Ammon's horn (tissue), 1 donor: ENCODE data around the gene TFDP1.
"Not testable (repeated sequence)": the region's sequence is repeated elsewhere in the genome, so short reads cannot be mapped to it uniquely, and the experiment has no call there.

ENCODE experiments used
- DNase-seq: peaks from one replicate; pipeline ENCODE4 v3.0.0-alpha.2; 2016; ENCODE audit warnings: low spot score

The TFDP1 gene

GRCh38 chr13:113618455-113618854 is 33.9 kb downstream of the TFDP1 start:
- DNase-seq, result no peak

GRCh38 chr13:113620036-113620796 is 35.7 kb downstream of the TFDP1 start:
- no peak for DNase-seq

DNA sequence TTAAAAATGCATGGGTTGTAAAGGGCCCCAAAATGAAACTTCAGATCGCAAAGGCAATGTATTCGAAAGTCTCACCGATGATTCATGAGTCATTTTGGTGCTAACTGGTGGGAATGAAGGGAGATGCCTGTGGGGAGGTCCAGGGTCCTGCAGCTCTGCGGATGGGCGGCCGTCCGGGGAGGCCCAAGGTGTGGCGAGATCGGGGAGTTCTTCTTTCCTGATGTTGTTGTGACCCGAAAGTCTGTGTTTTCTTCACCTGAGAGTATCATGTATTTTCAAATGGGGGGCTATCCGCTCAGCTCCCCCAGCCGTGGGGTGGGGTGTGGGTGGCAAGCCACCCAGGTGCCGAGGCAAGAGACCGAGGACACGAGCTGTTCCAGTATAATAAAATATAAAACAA is 36.5 kb downstream of the TFDP1 start:
- DNase-seq, result no peak

GRCh38 chr13:113621498-113621897 is 36.9 kb downstream of the TFDP1 start:
- DNase-seq, result not testable (repeated sequence)

- not testable (repeated sequence) for DNase-seq
These were observed 37.5 kb downstream of the TFDP1 start for GRCh38 chr13:113621986-113622550.

DNA sequence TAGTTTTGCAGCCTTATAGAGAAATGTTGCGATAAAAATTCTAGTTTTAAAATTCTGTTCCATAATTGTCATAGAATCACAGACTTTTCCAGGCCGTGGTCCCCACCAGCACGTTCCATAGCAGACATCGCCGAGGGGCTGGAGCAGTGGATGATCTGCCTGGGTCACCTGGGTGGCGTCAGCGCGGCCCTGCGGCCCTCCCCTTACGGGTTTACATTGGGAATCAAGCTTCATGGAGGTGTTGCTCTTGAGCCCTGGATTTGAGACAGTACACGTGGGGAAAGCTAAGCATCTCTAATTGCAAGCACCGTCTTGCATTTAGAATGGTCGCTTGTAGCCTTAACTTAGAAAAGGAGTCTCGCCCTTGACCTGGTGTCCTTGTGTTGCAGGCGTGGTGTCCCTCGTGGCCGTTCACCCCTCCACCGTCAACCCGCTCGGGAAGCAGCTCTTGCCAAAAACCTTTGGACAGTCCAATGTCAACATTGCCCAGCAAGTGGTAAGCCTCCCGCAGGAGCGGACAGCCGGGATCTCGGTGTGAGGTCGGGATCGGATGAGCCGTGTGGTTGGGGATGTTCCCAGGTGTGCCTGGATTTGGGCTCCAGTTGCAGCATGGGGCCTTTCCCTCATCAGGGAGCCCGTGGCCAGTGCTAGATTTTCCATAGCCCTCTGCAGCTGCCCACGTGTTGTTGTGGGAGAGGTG is 38.4 kb downstream of the TFDP1 start:
- no peak for DNase-seq

GRCh38 chr13:113623491-113624234 is 39.1 kb downstream of the TFDP1 start:
- DNase-seq, result no peak

DNA sequence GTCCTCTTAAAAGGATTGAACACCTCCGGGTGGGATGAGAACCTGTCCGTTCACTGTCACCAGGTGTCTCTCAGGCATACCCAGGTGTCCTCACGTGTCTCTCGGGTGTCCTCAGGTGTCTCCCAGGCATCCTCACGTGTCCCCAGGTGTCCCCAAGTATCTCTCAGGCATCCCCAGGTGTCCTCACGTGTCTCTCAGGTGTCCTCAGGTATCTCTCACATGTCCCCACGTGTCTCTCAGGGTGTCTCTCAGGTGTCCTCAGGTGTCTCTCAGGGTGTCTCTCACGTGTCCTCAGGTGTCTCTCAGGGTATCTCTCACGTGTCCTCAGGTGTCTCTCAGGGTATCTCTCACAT is 39.7 kb downstream of the TFDP1 start:
- no peak for DNase-seq

- not testable (repeated sequence) for DNase-seq
These were observed 40.2 kb downstream of the TFDP1 start for GRCh38 chr13:113624640-113625304.

- no peak for DNase-seq
These were observed 41.6 kb downstream of the TFDP1 start for GRCh38 chr13:113625965-113626721.

DNA sequence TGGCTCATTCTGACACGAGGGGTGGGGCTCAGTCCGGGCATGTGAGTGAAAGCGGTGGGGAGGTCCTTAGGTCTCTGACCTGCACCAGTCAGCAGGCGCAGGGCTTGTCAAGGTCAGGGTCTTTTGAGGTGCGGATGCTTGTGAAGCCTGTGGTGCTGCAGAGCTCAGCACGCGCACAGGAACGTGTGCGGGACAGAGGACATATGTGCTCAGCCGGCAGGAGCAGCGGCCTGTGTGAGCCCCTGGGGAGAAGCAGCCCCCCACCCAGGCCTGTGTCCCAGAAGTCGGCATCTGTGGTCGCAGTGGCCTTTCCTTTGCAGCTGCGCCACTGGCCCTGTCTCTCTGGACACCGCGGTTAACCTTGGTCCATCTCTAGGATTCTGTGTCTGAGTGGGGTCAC is 42.6 kb downstream of the TFDP1 start:
- no peak for DNase-seq

DNA sequence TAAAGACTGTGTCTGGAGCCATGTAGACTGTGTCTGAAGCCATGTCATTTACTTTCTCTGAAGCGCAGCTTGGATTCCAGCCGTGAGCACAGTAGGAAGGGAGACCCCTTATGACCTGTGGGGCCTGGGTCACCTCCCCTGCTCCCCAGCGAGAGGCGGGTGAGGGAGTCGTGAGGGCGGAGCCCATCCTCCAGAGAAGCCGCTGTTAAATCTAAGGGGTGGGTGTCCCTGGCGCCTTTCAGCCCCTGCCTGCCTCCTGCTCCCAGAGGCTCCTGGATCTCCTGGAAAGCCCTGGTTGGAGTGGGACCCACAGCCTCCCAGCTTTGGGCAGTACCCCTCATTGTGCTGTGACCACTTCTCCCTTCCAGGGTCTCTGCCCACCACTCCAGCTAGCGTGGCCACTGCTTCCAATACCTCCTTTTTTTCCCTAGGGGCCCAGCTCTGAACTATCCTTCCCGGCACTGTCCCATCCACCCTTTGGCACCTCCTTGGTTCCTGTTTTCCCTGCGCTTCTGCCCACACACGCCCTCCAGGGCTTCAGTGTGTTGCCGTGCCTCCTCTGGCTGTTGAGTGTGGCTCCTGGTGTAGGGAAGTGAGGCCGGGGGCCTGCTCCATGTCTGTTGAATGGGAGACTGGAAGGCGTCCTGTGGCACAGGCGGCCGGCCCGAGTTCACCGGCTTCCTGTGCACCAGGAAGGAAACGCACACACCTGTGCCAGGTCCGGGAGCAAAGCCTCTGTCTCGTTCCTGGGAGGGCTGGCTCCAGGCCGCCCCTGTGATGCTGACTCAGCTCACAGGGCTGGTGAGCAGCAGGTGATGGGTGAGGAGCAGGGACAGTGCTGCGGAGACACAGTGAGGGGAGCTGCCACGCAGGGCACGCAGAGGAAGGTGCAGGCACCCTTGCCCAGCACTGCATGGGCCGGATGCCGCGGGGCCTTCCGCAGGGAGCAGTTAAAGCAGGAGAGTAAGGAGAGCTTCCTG is 44.0 kb downstream of the TFDP1 start:
- DNase-seq, result no peak

DNA sequence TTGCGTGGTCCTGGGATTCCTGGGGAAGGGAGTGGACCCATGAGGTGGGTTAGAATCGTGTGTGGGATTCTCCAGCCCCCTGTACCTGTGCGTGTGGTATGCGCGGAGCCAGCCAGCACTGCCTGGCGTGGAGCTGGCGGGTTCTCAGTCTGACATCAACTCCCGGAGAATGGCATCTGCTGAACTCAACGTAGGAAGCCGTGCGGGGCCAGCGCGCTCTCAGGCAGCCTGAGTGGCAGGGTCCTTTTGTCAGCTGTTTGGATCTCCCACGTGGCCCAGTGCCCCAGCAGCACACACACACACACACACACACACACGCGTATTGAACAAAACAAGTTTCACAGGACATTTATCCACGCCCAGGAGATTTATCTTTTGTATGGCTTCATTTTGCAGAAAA is 45.3 kb downstream of the TFDP1 start:
- DNase-seq, result no peak

DNA sequence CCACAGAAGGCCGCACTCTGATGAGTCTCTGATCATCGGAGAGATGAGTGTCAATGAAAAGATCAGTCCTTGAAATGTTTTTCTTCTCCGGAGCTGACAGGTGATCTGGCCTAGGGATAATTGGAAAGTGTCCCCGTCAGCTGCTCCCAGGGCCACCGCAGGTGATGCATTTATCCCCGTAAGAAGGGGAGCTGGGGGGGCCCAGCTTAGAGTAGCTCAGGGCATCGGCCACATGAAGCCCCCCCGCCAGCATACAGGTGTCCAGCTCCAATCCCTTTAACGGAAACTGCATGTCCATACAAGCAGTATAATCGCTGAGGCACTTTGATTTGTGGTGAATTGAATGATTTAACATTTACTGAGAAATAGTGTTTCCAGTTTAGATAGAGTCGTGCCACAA is 45.7 kb downstream of the TFDP1 start:
- DNase-seq, result no peak

GRCh38 chr13:113630804-113631203 is 46.3 kb downstream of the TFDP1 start:
- no peak for DNase-seq

- no peak for DNase-seq
These were observed 47.0 kb downstream of the TFDP1 start for GRCh38 chr13:113631341-113632095.

DNA sequence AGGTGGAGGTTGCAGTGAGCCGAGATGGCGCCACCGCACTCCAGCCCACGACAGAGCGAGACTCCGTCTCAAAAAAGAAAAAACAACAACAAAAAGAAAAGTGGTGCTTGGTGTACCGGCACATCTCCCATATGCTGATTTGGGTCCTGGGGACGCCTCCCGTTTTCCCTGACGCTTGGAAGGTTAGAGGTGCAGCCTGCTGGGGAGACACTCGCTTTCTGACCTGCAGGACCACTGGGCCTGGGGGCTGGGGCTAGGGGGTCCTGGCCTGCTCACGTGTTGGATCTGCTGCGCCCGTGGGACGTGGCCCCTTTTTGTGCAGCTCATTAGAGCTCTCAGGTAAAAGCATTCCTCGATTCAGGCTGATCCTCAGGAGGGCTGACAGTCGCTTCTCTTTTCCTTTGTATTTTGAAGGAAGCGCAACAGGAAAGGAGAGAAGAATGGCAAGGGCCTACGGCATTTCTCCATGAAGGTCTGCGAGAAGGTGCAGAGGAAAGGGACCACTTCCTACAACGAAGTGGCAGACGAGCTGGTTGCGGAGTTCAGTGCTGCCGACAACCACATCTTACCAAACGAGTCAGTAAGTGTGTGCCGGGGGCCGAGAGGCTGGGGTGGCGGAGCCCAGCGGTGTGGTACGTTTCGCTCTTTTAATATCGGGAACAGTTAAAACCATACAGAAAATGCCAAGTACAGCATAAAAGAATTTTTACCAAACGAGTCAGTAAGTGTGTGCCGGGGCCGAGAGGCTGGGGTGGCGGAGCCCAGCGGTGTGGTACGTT is 48.3 kb downstream of the TFDP1 start:
- no peak for DNase-seq

- no peak for DNase-seq
These were observed 48.9 kb downstream of the TFDP1 start for GRCh38 chr13:113633485-113633873.
